SKM-1 treated with dmso at 0.1 percent for 144 hours (cell line): ENCODE measurements around the gene DOC2B.
"Not testable (repeated sequence)": the region's sequence is repeated elsewhere in the genome, so short reads cannot be mapped to it uniquely, and the experiment has no call there.

Source experiments
- DNase-seq: peaks from one replicate; lab custom pipeline; 2025; ENCODE audit not compliant: unreplicated experiment; lab: John Stamatoyannopoulos, UW

Gene DOC2B

GRCh38 chr17:213286-214105, 32.0 kb upstream of the DOC2B start:
- no peak for DNase-seq

DNA sequence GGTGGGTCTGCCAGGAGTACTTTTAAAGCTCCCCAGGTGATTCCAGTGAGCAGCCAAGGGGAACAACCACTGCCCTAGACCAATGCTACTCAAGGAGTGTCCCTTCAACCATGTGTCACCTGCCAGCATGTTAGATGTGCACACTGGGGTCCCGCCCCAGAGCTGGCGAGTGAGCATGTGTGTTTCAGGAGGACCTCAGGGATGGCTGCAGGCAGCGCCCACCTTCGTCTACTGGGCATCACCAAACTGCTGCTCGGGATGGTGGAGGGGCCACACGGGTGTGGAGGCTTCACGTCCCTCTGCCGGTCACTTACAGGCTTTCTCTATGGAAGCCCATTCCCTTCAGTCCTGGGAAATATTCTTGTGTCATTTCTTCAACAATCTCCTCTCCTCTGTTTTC, 29.0 kb upstream of the DOC2B start:
- no peak for DNase-seq

GRCh38 chr17:208429-208828, 27.0 kb upstream of the DOC2B start:
- DNase-seq, result no peak

- DNase-seq, result no peak
These were observed 26.3 kb upstream of the DOC2B start for GRCh38 chr17:207775-208174.

DNA sequence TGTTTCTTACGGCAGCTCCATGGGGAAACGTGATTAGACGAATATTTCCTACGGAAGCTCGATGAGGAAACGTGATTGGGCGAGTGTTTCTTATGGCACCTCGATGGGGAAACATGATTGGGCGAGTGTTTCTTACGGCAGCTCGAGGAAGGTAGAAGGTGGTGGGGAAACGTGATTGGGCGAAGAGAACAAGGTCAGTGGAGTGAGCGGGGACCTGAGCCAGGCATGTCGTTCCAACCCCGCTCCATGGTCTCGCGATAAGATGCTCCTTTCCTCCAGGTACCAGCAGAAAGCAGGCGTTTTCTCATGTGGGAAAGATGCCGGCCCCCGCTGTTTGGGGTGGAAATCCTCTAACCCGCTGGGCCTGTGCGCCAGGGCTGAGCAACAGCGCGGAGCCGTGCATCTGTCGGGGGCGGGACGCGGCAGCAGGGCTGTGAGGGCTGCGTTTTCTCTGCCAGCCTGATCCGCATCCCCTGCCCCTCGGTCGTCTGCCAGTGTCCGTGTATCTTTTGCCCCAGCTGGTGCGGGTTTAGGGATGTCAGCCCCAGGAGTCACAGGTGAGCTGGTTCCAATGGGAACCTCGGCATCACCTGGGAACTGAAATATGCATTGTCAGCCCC, 25.6 kb upstream of the DOC2B start:
- DNase-seq, result no peak

DNA sequence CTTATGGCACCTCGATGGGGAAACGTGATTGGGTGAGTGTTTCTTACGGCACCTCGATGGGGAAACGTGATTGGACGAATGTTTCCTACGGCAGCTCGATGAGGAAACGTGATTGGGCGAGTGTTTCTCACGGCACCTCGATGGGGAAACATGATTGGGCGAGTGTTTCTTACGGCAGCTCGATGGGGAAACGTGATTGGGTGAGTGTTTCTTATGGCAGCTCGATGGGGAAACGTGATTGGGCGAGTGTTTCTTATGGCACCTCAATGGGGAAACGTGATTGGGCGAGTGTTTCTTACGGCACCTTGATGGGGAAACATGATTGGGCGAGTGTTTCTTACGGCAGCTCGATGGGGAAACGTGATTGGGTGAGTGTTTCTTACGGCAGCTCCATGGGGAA, 25.0 kb upstream of the DOC2B start:
- not testable (repeated sequence) for DNase-seq

GRCh38 chr17:205817-206216, 24.4 kb upstream of the DOC2B start:
- DNase-seq, result no peak

DNA sequence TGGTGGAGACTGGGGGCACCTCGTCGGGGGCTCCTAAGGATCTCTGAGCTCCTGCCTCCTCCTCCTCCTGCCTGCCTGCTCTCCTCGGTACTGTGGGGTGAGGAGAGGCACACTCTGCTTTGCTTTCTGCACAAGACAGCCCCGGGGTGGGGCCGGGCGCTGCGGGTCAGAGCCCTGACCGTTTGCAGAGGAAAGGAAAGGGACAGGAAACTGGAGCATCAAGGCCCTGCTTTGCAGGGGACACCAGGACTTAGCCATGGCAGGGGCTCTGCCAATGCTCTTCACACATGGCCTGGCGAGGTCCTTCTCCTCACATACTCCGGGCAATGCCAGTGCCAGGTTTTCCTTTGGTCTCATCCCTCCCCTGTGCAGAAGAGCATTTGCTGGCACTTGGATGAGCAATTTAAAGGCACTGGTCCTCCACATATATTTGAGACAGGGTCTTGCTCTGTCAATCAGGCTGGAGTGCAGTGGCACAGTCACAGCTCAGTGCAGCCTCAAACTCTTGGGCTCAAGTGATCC, 23.8 kb upstream of the DOC2B start:
- DNase-seq, result no peak

- no peak for DNase-seq
These were observed 23.1 kb upstream of the DOC2B start for GRCh38 chr17:204427-205147.

GRCh38 chr17:202501-202951, 21.1 kb upstream of the DOC2B start:
- no peak for DNase-seq

- DNase-seq, result not testable (repeated sequence)
These were observed 20.3 kb upstream of the DOC2B start for GRCh38 chr17:201736-202135.

GRCh38 chr17:201257-201656, 19.8 kb upstream of the DOC2B start:
- DNase-seq, result not testable (repeated sequence)

DNA sequence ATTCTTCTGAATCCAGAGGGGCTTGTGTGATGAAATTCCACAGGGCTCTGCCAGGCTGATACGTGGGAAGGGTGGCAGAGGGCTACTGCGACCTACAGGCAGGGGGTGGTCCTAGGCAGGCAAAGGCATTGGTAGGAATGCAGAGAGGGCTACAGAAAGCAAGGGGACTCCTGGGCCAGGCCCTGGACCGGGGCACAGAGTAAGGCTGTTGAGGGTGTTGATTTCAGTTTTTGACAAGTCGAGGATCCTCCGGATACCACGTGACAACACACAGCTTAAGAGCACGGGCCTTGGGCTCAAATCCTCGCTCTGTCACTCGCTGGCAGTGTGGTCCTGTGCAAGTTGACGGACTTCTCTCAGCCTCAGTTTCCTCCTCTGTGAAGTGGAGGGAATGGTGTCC, 19.1 kb upstream of the DOC2B start:
- DNase-seq, result no peak

- no peak for DNase-seq
These were observed 18.5 kb upstream of the DOC2B start for GRCh38 chr17:199806-200545.

DNA sequence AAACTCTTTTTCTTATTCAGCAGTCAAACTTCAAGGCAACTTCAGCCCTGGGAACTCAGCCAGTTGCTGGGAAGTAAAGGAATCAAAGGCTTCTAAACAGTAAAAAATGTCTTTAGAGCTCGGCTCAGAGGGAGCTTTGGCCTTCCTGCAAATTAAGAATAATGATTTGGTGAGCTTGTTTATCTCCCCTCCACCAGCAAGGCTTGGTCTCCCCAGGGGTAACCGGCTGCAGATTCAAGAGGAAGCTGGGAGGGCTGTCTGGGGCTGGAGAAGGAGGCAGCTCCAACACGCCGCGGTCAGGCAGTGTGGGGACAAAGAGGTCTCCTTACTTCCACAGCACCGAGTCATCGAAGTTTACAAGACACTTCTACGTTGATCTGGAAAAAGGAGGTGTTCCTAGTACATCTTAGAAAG, 17.7 kb upstream of the DOC2B start:
- no peak for DNase-seq

DNA sequence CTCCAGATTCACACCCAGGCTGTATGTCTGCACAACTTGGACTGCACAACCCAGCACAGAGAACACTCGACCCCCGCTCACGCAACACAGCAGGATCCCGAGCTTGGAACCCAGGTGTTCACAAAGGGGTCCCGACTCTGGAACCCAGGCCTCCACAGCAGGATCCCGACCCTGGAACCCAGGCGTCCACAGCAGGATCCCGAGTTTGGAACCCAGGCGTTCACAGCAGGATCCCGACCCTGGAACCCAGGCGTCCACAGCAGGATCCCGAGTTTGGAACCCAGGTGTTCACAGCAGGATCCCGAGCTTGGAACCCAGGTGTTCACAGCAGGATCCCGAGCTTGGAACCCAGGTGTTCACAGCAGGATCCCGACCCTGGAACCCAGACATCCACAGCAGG, 16.8 kb upstream of the DOC2B start:
- DNase-seq, result not testable (repeated sequence)

- no peak for DNase-seq
These were observed 15.9 kb upstream of the DOC2B start for GRCh38 chr17:197352-197751.

GRCh38 chr17:194828-195602, 13.6 kb upstream of the DOC2B start:
- DNase-seq, result no peak

DNA sequence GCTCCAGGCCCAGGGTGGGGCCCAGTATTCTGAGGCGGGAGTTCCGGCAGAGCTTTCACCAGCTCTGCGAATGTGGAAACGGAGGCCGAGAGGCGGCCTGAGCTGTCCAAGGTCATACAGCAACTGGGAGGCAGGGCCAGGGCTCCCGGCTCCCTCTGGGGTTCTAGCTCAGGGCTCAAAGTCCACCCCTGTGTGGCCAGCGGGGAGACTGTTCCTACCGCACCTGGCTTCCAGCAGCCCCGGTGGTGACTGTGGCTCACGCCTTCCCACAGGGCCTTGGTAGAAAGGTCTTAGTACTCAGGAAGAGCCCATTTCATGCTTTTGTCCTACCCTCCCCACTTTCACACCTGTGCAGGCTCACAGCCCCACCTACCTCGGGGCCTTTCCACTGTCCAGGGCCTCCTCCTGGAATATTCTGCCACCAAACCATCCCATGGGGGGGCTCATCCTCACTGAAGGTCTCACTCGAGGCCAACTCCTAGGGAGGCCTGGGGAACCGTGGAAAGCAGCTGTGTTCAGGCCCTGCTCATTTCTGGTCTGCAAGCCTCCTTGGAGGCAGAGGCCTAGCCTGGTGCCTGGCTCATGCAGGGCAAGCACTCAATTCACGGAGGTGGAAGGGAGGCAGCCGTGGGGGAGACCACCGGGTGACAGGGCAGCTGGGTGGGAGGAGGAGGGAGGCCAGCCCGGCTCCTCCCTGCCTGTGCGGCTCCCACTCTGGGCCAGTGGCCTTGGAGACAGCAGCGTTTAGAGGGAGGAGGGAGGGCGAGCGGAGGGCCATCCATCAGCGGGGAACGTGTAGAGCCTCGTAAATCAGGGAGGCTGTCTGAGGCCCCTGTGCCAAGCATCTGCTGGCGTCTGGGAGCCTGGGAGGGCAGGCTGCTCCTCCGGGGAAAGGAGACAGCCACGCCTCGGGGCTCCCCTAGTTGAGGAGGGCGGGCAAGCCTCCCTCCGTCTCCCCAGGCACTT, 12.7 kb upstream of the DOC2B start:
- no peak for DNase-seq
